ENCODE measurements around the gene KANK2.
A peak's percentile ranks its signal among the peaks of the same experiment; 100 is the strongest.
"Not testable (repeated sequence)": the region's sequence is repeated elsewhere in the genome, so short reads cannot be mapped to it uniquely, and the experiment has no call there.

KANK2 gene

DNA sequence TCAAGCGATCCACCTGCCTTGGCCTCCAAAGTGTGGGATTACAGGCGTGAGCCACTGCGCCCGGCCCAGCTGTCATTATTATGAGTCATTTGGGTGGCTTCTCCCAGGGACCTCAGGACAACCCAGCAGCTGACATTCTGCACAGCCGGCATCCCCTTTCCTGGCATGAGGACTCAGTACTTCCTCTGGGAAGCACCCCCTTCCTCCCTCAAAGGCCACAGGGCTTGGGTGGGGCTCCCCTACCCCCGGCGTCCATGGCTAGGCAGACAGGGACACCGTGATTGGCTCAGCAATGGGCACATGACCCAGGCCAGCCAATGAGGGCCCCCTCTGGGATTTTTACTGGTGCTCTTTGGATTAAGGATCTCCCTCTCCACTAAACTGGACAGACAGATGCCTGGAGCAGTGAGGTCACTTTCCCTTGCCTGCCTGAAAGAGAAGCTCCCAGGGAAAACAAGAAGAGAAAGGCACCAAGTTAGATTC, 6.0 kb downstream of the KANK2 start:
- Histone ChIP-seq H3K9ac (ENCODE audit: low read length) (no peak overlapping the region), H3K27me3 (ENCODE audit: control insufficient read depth, insufficient read depth, low read length) (no peaks in the 10 kb centered on the region), H3K4me1 (ENCODE audit: control insufficient read depth, insufficient read depth, low read length) (peaks cover 45% of the 10 kb centered on the region), H3K36me3 (ENCODE audit: control insufficient read depth, insufficient read depth, low read length) (peaks cover 2% of the 10 kb centered on the region), H3K4me3 (ENCODE audit: low read length) (no peak overlapping the region), H3K27ac (ENCODE audit: low read depth, low read length) (peak overlapping the region; percentile 73)

DNA sequence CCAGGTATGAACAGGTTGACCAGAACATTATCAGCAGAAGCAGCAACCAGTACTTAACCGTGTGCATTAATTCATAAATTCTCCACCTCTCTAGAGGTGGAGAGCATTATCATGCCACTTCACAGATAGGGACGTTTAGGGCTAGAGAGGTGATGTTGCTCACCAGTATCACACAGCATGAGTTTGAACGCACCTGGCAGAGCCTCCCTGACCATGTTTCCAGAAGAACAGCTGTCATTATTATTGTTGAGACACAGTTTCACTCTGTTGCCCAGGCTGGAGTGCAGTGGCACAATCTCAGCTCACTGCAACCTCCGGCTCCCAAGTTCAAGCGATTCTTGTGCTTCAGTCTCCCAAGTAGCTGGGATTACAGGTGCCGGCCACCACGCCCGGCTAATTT, 6.8 kb downstream of the KANK2 start:
- peaks cover 2% of the 10 kb centered on the region for H3K36me3 ChIP-seq (ENCODE audit: control insufficient read depth, insufficient read depth, low read length)
- no peaks in the 10 kb centered on the region for H3K27me3 ChIP-seq (ENCODE audit: control insufficient read depth, insufficient read depth, low read length)
- H3K4me1 ChIP-seq (ENCODE audit: control insufficient read depth, insufficient read depth, low read length): peaks cover 44% of the 10 kb centered on the region
- peak overlapping the region; percentile 73 for H3K27ac ChIP-seq (ENCODE audit: low read depth, low read length)
- no peak overlapping the region for H3K9ac ChIP-seq (ENCODE audit: low read length)
- H3K4me3 ChIP-seq (ENCODE audit: low read length): peak overlapping the region; percentile 1

DNA sequence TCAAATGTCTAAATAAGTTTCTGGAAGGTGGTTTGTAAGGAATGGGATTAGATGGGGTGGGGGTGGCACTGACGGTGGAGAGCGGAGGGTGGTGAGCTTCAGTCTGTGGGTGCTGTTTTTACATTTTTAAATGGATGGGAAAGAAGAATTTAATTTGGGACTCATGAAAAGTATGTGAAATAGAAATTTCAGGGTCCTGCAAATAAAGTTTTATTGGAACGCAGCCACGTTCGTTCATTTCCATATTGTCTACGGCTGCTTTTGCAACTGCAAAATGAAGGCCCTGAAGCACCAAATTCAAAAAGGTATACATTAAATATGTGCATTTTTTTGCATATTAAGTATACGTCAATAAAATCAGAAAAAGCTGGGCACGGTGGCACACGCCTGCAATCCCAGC, 9.9 kb downstream of the KANK2 start:
- Histone ChIP-seq H3K36me3 (ENCODE audit: control insufficient read depth, insufficient read depth, low read length) (peaks cover 8% of the 10 kb centered on the region), H3K27ac (ENCODE audit: low read depth, low read length) (peak overlapping the region; percentile 69), H3K9ac (ENCODE audit: low read length) (no peak overlapping the region), H3K4me3 (ENCODE audit: low read length) (no peak overlapping the region), H3K27me3 (ENCODE audit: control insufficient read depth, insufficient read depth, low read length) (no peaks in the 10 kb centered on the region), H3K4me1 (ENCODE audit: control insufficient read depth, insufficient read depth, low read length) (peaks cover 30% of the 10 kb centered on the region)

DNA sequence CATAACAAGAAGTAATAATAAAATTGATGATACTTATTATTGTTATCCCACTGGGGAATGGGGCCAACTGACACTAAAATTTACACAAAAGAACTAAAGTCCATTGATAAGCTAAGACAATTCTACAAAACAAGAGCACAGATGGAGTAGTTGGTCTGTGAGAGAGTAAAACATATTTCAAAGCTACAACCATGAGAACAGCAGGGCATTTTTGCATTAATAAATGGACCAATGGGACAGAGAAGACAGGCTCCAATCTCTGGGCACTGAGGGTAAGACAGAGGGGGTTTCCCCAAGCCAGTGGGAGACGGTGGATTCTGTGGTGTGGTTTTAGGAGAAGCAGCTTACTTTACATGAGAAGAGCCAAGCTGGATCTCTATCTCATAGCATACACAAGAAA, 14.4 kb downstream of the KANK2 start:
- H3K4me1 ChIP-seq (ENCODE audit: control insufficient read depth, insufficient read depth, low read length): peaks cover 18% of the 10 kb centered on the region
- no peak overlapping the region for H3K27ac ChIP-seq (ENCODE audit: low read depth, low read length)
- peaks cover 13% of the 10 kb centered on the region for H3K36me3 ChIP-seq (ENCODE audit: control insufficient read depth, insufficient read depth, low read length)
- no peak overlapping the region for H3K9ac ChIP-seq (ENCODE audit: low read length)
- H3K27me3 ChIP-seq (ENCODE audit: control insufficient read depth, insufficient read depth, low read length): no peaks in the 10 kb centered on the region
- no peak overlapping the region for H3K4me3 ChIP-seq (ENCODE audit: low read length)

DNA sequence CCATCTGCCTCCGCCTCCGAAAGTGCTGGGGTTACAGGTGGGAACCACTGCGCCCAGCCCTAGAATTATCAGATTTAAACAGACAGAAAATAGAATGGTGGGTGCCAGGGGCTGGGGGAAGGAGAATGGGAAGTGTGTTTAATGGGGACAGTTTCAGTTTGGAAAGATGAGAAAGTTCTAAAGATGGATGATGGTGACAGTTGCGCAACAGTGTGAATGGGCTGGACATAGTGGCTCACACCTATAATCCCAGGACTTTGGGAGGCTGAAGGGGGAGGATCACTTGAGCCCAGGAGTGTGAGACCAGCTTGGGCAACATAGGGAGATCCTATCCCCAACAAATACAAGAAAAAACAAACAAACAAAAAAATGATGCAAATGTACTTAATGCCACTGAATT, 15.9 kb downstream of the KANK2 start:
- Histone ChIP-seq H3K36me3 (ENCODE audit: control insufficient read depth, insufficient read depth, low read length) (peaks cover 22% of the 10 kb centered on the region), H3K4me3 (ENCODE audit: low read length) (no peak overlapping the region), H3K9ac (ENCODE audit: low read length) (no peak overlapping the region), H3K4me1 (ENCODE audit: control insufficient read depth, insufficient read depth, low read length) (peaks cover 15% of the 10 kb centered on the region), H3K27ac (ENCODE audit: low read depth, low read length) (peak overlapping the region; percentile 51), H3K27me3 (ENCODE audit: control insufficient read depth, insufficient read depth, low read length) (no peaks in the 10 kb centered on the region)

DNA sequence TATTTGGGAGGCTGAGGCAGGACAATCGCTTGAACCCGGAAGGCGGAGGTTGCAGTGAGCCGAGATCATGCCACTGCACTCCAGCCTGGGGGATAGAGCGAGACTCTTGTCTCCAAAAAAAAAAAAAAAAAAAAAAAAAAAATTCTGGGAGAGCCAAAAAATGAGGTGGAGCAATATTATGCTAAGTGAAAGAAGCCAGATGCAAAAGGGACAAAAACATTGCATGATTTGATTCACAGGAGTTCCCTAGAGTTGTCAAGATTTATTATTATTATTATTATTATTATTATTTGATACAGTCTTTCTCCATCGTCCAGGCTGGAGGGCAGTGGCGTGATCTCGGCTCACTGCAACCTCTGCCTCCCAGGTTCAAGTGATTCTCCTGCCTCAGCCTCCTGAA, 16.4 kb downstream of the KANK2 start:
- Histone ChIP-seq H3K4me1 (ENCODE audit: control insufficient read depth, insufficient read depth, low read length) (peaks cover 15% of the 10 kb centered on the region), H3K27ac (ENCODE audit: low read depth, low read length) (peak overlapping the region; percentile 51), H3K36me3 (ENCODE audit: control insufficient read depth, insufficient read depth, low read length) (peaks cover 26% of the 10 kb centered on the region)
- H3K4me3 ChIP-seq (ENCODE audit: low read length); H3K9ac ChIP-seq (ENCODE audit: low read length); H3K27me3 ChIP-seq (ENCODE audit: control insufficient read depth, insufficient read depth, low read length): not testable (repeated sequence)

DNA sequence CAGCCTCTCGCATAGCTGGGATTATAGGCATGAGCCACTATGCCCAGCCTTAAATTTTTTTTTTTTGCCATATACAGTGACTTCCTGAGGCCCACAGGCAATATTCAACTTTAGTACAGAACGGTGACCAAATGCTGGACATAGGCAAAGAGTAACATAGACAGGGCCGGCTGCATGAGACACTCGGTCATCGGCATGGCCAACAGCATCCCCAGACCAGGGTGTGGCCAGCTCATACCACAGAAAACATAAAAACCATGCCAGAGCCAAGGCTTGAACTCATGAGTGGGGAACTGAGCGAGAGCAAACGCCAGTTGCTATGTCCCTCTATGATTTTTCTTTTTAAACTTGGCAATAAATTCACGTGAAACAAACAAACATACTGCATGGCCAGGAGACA, 17.0 kb downstream of the KANK2 start:
- Histone ChIP-seq H3K36me3 (ENCODE audit: control insufficient read depth, insufficient read depth, low read length) (peaks cover 27% of the 10 kb centered on the region), H3K9ac (ENCODE audit: low read length) (no peak overlapping the region), H3K4me3 (ENCODE audit: low read length) (no peak overlapping the region), H3K4me1 (ENCODE audit: control insufficient read depth, insufficient read depth, low read length) (peaks cover 15% of the 10 kb centered on the region), H3K27me3 (ENCODE audit: control insufficient read depth, insufficient read depth, low read length) (no peaks in the 10 kb centered on the region), H3K27ac (ENCODE audit: low read depth, low read length) (peak overlapping the region; percentile 44)

DNA sequence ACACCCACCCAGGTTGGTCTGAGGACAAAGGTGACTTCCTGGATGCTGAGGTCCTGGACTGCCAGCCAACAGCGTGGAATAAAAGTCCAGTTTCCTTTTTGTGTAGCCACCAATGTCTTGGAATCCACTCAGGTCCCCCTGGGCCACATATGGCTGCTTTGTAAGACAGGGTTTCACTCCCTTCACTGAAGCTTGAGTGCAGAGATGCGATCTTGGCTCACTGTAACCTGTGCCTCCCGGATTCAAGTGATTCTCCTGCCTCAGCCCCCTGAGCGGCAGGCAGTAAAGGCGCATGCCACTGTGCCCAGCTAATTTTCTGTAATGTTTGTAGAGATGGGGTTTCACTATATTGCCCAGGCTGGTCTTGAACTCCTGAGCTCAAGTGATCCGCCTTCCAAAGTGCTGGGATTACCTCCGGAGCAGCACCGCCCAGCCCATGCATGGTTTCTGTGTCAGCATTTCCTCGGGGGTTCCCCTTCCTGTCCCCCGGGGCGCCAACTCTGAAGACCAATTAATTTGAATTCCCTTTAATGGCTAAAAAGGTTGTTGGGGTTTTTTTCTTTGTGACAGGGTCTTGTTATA, 17.5 kb downstream of the KANK2 start:
- peak overlapping the region; percentile 44 for H3K27ac ChIP-seq (ENCODE audit: low read depth, low read length)
- H3K36me3 ChIP-seq (ENCODE audit: control insufficient read depth, insufficient read depth, low read length): peaks cover 26% of the 10 kb centered on the region
- no peak overlapping the region for H3K4me3 ChIP-seq (ENCODE audit: low read length)
- no peaks in the 10 kb centered on the region for H3K27me3 ChIP-seq (ENCODE audit: control insufficient read depth, insufficient read depth, low read length)
- no peak overlapping the region for H3K9ac ChIP-seq (ENCODE audit: low read length)
- H3K4me1 ChIP-seq (ENCODE audit: control insufficient read depth, insufficient read depth, low read length): peaks cover 13% of the 10 kb centered on the region

DNA sequence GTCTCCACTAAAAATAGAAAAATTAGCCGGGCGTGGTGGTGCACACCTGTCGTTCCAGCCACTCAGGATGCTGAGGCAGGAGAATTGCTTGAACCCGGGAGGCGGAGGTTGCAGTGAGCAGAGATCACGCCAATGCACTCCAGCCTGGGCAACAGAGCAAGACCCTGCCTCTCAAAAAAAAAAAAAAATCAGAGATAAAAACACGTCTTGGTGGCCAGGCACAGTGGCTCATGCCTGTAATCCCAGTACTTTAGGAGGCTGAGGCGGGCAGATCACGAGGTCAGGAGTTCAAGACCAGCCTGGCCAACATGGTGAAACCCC, 18.2 kb downstream of the KANK2 start:
- not testable (repeated sequence) for H3K27me3 ChIP-seq (ENCODE audit: control insufficient read depth, insufficient read depth, low read length); H3K9ac ChIP-seq (ENCODE audit: low read length); H3K4me3 ChIP-seq (ENCODE audit: low read length)
- Histone ChIP-seq H3K4me1 (ENCODE audit: control insufficient read depth, insufficient read depth, low read length) (peaks cover 11% of the 10 kb centered on the region), H3K27ac (ENCODE audit: low read depth, low read length) (peak overlapping the region; percentile 29), H3K36me3 (ENCODE audit: control insufficient read depth, insufficient read depth, low read length) (peaks cover 30% of the 10 kb centered on the region)

DNA sequence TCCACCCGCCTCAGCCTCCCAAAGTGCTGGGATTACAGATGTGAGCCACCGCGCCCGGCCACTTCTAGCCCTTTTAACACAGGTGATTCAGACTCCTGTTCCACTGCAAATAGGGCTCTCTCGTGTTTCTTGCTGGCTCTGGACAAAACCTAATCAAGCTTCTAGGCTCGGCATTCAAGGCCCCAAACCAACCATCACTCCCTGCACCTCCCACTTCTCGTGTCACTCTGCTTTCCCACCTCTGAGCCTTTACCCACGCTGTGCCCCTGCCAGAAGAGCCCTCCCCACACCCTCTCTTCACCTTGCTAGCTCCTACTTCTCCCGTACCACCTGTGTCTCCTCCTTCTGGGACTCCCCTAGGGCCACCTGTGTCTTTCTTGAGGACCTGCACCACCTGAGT, 19.8 kb downstream of the KANK2 start:
- Histone ChIP-seq H3K36me3 (ENCODE audit: control insufficient read depth, insufficient read depth, low read length) (peaks cover 36% of the 10 kb centered on the region), H3K9ac (ENCODE audit: low read length) (no peak overlapping the region), H3K27ac (ENCODE audit: low read depth, low read length) (peak overlapping the region; percentile 29), H3K27me3 (ENCODE audit: control insufficient read depth, insufficient read depth, low read length) (no peaks in the 10 kb centered on the region), H3K4me1 (ENCODE audit: control insufficient read depth, insufficient read depth, low read length) (peaks cover 11% of the 10 kb centered on the region), H3K4me3 (ENCODE audit: low read length) (no peak overlapping the region)

DNA sequence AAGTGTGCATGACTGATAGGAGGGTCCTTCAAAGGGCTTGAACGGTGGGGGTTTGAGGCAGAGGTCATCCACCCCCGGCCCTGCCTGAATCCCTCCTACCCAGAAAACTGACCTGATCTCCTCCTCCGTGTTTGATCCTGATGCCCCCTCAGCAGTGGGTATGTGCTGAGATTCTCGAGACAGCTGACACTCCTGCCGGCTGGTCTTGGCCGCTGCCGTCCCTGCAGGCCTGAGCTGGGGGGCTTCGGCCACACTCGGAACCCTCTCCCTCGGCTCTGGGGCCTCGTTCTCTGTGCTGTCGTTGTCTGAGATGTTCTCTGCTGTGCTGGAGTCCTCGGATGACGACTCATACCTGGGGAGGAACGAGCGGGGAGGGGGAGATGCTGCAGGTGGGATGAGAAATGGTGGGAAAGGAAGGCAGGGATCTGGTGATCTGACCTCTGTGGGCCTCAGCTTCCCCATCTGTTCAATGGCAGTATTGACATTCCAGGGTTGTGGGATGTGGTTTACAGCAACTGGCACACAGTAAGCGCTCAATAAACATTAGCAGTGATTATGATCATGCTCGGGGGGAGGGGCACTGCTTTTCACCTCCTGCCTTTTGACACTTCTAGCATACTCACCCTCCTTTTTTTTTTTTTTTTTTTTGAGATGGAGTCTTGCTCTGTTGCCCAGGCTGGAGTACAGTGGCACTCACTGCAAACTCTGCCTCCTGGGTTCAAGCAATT, 20.7 kb downstream of the KANK2 start:
- H3K4me1 ChIP-seq (ENCODE audit: control insufficient read depth, insufficient read depth, low read length): peaks cover 11% of the 10 kb centered on the region
- H3K4me3 ChIP-seq (ENCODE audit: low read length): no peak overlapping the region
- no peak overlapping the region for H3K9ac ChIP-seq (ENCODE audit: low read length)
- H3K27me3 ChIP-seq (ENCODE audit: control insufficient read depth, insufficient read depth, low read length): no peaks in the 10 kb centered on the region
- peaks cover 40% of the 10 kb centered on the region for H3K36me3 ChIP-seq (ENCODE audit: control insufficient read depth, insufficient read depth, low read length)
- peak overlapping the region; percentile 30 for H3K27ac ChIP-seq (ENCODE audit: low read depth, low read length)

DNA sequence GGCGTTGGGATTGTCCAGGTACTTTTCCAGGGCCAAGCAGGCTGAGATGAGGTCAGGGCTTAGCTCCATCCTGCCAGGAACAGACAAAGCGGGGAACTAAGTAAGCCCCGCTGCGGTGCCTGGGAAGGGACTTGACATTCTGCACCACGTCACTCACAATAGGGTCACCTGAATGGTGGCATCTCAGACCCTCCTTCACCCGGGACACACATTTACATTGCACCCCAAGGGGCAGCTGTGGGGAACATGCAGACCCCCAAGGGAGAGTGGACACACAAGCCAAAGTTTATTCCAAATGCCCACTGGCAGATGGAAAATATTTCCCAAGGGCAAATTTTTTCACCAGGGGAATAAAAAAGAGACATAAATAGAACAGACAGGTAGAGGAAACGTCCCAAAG, 21.4 kb downstream of the KANK2 start:
- no peak overlapping the region for H3K27ac ChIP-seq (ENCODE audit: low read depth, low read length)
- H3K27me3 ChIP-seq (ENCODE audit: control insufficient read depth, insufficient read depth, low read length): no peaks in the 10 kb centered on the region
- no peak overlapping the region for H3K9ac ChIP-seq (ENCODE audit: low read length)
- H3K36me3 ChIP-seq (ENCODE audit: control insufficient read depth, insufficient read depth, low read length): peaks cover 40% of the 10 kb centered on the region
- H3K4me3 ChIP-seq (ENCODE audit: low read length): no peak overlapping the region
- H3K4me1 ChIP-seq (ENCODE audit: control insufficient read depth, insufficient read depth, low read length): peaks cover 11% of the 10 kb centered on the region

DNA sequence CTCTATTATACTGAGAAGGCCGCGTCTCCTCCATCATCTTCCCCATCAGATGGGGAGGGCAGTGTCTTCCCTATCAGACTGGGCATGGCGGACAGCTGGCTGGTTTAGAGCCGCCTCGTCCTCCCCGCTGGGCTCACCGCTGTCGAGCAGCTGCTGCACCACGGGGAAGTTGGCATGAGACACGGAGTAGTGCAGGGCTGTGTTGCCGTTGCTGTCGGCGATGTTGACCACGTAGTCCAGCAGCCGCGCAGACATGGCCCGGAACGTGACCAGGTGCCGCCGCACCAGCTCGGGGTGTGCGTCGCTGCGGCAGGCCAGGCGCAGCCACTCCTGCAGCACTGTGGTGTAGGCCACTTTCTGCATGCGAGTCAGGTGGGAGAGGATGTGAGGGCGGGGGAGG, 23.0 kb downstream of the KANK2 start:
- Histone ChIP-seq H3K4me1 (ENCODE audit: control insufficient read depth, insufficient read depth, low read length) (peaks cover 3% of the 10 kb centered on the region), H3K27ac (ENCODE audit: low read depth, low read length) (no peak overlapping the region), H3K4me3 (ENCODE audit: low read length) (no peak overlapping the region), H3K36me3 (ENCODE audit: control insufficient read depth, insufficient read depth, low read length) (peaks cover 44% of the 10 kb centered on the region), H3K9ac (ENCODE audit: low read length) (no peak overlapping the region), H3K27me3 (ENCODE audit: control insufficient read depth, insufficient read depth, low read length) (no peaks in the 10 kb centered on the region)

Measured in rectal smooth muscle tissue (tissue), 1 donor.